Neural progenitor cell (in vitro differentiated cells): ENCODE results near the gene SH3TC1. TPM values are rescaled to one million over a fixed set of nuclear protein-coding genes. Genes with fewer than 3 reads are reported as not detected.

Experiments
- DNase-seq: peaks from one replicate; pipeline ENCODE4 v3.0.0-alpha.2; 2016; ENCODE audit warnings: low spot score
- H2AFZ ChIP-seq: fragments of 200-600 bp; sonication (generic); replicated peaks from 2 replicates; pipeline ENCODE4 v1.6.1; 2016; ENCODE audit warnings: antibody characterized with exemption
- H3F3A ChIP-seq: fragments of 200-600 bp; sonication (generic); 2 replicates; pipeline ENCODE4 v1.6.1; 2016; ENCODE audit warnings: antibody characterized with exemption, low read depth
- H3K27ac ChIP-seq: fragments of 200-600 bp; sonication (generic); 2 replicates; pipeline ENCODE4 v1.5.1; 2016; ENCODE audit warnings: mild to moderate bottlenecking
- H3K27me3 ChIP-seq: fragments of 200-600 bp; sonication (generic); 2 replicates; pipeline ENCODE4 v1.6.1; 2016; ENCODE audit warnings: mild to moderate bottlenecking, moderate library complexity
- H3K36me3 ChIP-seq: fragments of 200-600 bp; sonication (generic); 2 replicates; pipeline ENCODE4 v1.5.1; 2016
- H3K4me1 ChIP-seq: fragments of 200-600 bp; sonication (generic); 2 replicates; pipeline ENCODE4 v1.6.1; 2016; ENCODE audit warnings: mixed run types
- H3K4me2 ChIP-seq: fragments of 200-600 bp; sonication (generic); 2 replicates; pipeline ENCODE4 v1.6.1; 2016
- H3K4me3 ChIP-seq: fragments of 200-600 bp; sonication (generic); 2 replicates; pipeline ENCODE4 v1.5.1; 2016
- H3K79me2 ChIP-seq: fragments of 200-600 bp; sonication (generic); 2 replicates; pipeline ENCODE4 v1.6.1; 2016; ENCODE audit warnings: low read depth
- H3K9ac ChIP-seq: fragments of 200-600 bp; sonication (generic); 2 replicates; pipeline ENCODE4 v1.6.1; 2016
- H3K9me3 ChIP-seq: fragments of 200-600 bp; sonication (generic); 2 replicates; pipeline ENCODE4 v1.5.1; 2016; ENCODE audit warnings: low read depth
- H4K20me1 ChIP-seq: fragments of 200-600 bp; sonication (generic); 2 replicates; pipeline ENCODE4 v1.6.1; 2016; ENCODE audit warnings: low read depth
- H3K27ac Mint-ChIP-seq: 3 replicates; pipeline ENCODE4 v1.8.0; 2021; ENCODE audit warnings: mixed read lengths
- H3K27me3 Mint-ChIP-seq: 2 replicates; pipeline ENCODE4 v1.8.0; 2022; ENCODE audit warnings: low read depth, mild to moderate bottlenecking, inconsistent platforms, moderate library complexity, mixed read lengths; ENCODE audit not compliant: insufficient read depth
- H3K36me3 Mint-ChIP-seq: 3 replicates; pipeline ENCODE4 v1.8.0; 2021; ENCODE audit warnings: mixed read lengths
- H3K4me1 Mint-ChIP-seq: 3 replicates; pipeline ENCODE4 v1.8.0; 2021; ENCODE audit warnings: mixed read lengths
- H3K4me3 Mint-ChIP-seq: 3 replicates; pipeline ENCODE4 v1.8.0; 2021; ENCODE audit warnings: mild to moderate bottlenecking, moderate library complexity, mixed read lengths
- H3K9me3 Mint-ChIP-seq: 3 replicates; pipeline ENCODE4 v1.8.0; 2020; ENCODE audit warnings: mixed read lengths
- EZH2 ChIP-seq: fragments of 200-600 bp; sonication (generic); IDR thresholded peaks from 2 replicates; pipeline ENCODE4 v1.6.1; 2017; ENCODE audit warnings: antibody characterized with exemption, mild to moderate bottlenecking, moderate library complexity
- EZH2phosphoT487 ChIP-seq: fragments of 200-600 bp; sonication (generic); IDR thresholded peaks from 2 replicates; pipeline ENCODE4 v1.6.1; 2017; ENCODE audit warnings: antibody characterized with exemption
- total RNA-seq: library from RNA; depleted of rRNA; stranded (reverse); fragments of >200 nt; gene quantifications from 2 replicates; pipeline ENCODE4 v1.2.3, GENCODE V29; 2015; ENCODE audit warnings: low replicate concordance
- TF ChIP-seq, protein P1 (sequence below): fragments of 200-600 bp; sonication (generic); IDR thresholded peaks from 2 replicates; pipeline ENCODE4 v1.5.1; 2017; ENCODE audit warnings: antibody characterized with exemption, mild to moderate bottlenecking

SH3TC1 gene
- total RNA-seq, 1 donor from 2014 or later = 0.22 TPM

DNA sequence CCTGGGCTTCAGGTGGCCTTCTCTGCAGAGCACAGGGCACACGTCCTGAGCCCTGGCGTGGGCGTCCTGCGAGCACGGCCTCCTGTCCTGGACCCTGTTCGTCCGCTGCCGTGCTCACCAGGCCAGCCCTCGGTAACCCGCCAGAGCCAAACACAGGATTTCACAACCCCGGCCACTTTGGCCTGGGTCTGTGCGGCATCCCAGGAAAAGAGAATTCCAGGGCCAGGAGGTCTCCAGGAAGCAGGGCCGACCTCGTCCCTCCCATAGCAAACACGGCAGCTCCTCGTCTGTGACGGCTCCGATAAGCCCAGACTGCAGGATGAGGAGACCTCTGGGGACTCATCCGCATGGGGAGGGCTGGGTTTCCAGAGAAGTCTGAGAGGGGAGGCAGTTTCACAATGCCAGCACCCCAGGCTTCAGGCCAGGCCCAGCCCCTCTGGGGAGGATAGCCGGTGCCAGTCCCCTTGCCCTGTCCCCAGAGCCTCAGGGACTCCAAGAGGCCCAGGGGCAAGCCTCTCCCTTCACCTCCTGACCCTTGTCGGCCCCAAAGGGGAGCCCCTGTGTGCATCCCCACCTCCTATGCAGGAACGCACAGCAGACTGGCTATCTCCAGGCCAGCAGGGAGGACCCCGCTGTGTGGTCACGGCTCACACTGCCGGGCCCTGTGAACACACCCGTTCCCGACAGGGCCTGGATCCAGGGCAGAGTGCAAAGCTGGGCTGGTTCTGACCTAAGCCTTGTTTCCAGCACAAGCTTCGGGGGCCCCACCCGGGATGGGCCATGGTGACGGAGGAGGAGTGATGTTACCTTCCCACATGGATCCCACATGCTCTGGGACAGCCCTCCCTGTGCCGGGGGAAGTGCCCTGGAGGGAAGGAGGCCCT, 48.2 kb downstream of the SH3TC1 start:
- H2AFZ ChIP-seq = no peak overlapping the region
- Mint-ChIP-seq H3K9me3 (no peaks in the 10 kb centered on the region), H3K4me1 (peaks cover 31% of the 10 kb centered on the region), H3K4me3 (no peak overlapping the region), H3K27me3 (peaks cover 6% of the 10 kb centered on the region), H3K36me3 (no peaks in the 10 kb centered on the region), H3K27ac (no peak overlapping the region)
- H3K9ac ChIP-seq = no peak overlapping the region
- no peaks in the 10 kb centered on the region for H3F3A ChIP-seq
- no peak overlapping the region for H3K4me3 ChIP-seq
- no peaks in the 10 kb centered on the region for H3K36me3 ChIP-seq
- no peaks in the 10 kb centered on the region for H3K4me1 ChIP-seq
- H3K79me2 ChIP-seq = no peaks in the 10 kb centered on the region
- no peak for DNase-seq
- no peak overlapping the region for H3K27ac ChIP-seq
- no peak overlapping the region for H3K4me2 ChIP-seq
- H3K27me3 ChIP-seq = no peaks in the 10 kb centered on the region
- TF ChIP-seq EZH2phosphoT487 (no peak), EZH2 (no peak)
- TF ChIP-seq, protein P1, sequence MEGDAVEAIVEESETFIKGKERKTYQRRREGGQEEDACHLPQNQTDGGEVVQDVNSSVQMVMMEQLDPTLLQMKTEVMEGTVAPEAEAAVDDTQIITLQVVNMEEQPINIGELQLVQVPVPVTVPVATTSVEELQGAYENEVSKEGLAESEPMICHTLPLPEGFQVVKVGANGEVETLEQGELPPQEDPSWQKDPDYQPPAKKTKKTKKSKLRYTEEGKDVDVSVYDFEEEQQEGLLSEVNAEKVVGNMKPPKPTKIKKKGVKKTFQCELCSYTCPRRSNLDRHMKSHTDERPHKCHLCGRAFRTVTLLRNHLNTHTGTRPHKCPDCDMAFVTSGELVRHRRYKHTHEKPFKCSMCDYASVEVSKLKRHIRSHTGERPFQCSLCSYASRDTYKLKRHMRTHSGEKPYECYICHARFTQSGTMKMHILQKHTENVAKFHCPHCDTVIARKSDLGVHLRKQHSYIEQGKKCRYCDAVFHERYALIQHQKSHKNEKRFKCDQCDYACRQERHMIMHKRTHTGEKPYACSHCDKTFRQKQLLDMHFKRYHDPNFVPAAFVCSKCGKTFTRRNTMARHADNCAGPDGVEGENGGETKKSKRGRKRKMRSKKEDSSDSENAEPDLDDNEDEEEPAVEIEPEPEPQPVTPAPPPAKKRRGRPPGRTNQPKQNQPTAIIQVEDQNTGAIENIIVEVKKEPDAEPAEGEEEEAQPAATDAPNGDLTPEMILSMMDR = no peak
- no peaks in the 10 kb centered on the region for H3K9me3 ChIP-seq
- no peaks in the 10 kb centered on the region for H4K20me1 ChIP-seq

DNA sequence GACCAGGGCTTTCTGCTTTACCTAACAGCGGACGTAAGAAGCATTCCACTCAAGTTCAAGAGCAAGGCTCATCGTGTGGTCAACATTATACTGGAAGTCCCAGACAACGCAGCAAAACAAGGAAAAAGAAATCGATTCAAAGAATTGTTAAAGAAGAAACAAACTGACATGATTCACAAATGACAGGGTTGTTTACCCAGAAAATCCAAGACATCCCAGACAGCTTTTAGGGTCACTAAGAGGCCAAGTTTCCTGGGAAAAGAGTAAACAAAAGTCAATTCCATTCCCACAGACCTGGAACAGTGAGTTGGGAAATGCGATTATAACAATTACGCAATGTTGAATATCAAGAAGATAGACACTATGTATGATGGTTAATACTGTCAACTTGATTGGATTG, 49.0 kb downstream of the SH3TC1 start:
- H3K4me3 Mint-ChIP-seq = no peak overlapping the region
- H3K36me3 ChIP-seq = no peaks in the 10 kb centered on the region
- TF ChIP-seq, protein P1 = no peak
- no peak for TF ChIP-seq EZH2
- TF ChIP-seq EZH2phosphoT487 = no peak
- no peaks in the 10 kb centered on the region for H3K9me3 Mint-ChIP-seq
- H3K9ac ChIP-seq = no peak overlapping the region
- H3K9me3 ChIP-seq = no peaks in the 10 kb centered on the region
- H3F3A ChIP-seq = no peaks in the 10 kb centered on the region
- H3K36me3 Mint-ChIP-seq = no peaks in the 10 kb centered on the region
- H4K20me1 ChIP-seq = no peaks in the 10 kb centered on the region
- H3K27me3 ChIP-seq = no peaks in the 10 kb centered on the region
- H3K27ac Mint-ChIP-seq = no peak overlapping the region
- no peaks in the 10 kb centered on the region for H3K4me1 ChIP-seq
- H3K79me2 ChIP-seq = no peaks in the 10 kb centered on the region
- no peak for DNase-seq
- H3K4me3 ChIP-seq = no peak overlapping the region
- H2AFZ ChIP-seq = no peak overlapping the region
- H3K4me2 ChIP-seq = no peak overlapping the region
- H3K27me3 Mint-ChIP-seq = peaks cover 6% of the 10 kb centered on the region
- H3K4me1 Mint-ChIP-seq = peaks cover 24% of the 10 kb centered on the region
- H3K27ac ChIP-seq = no peak overlapping the region

DNA sequence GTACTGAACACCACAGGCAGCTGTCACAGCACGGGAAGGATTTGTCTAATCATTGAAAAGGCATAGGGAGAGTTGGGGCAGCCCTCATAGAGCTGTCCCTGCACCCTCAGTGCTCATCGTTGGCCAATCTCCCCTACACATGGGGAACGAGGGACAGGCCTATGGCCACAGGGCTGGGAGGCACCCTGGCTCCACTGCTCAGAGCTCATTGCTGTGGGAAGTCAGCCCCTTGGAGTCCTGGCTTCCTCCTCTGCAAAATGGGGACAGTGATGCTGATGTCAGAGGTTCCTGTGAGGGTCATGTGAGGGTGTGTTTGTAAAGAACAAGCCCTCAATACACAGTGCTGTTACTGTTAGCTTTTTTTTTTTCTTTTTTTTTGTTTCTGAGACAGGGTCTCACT, 51.1 kb downstream of the SH3TC1 start:
- H2AFZ ChIP-seq = no peak overlapping the region
- H3K36me3 ChIP-seq = no peaks in the 10 kb centered on the region
- H3K9me3 Mint-ChIP-seq = no peaks in the 10 kb centered on the region
- no peak overlapping the region for H3K27ac ChIP-seq
- no peaks in the 10 kb centered on the region for H3K27me3 ChIP-seq
- TF ChIP-seq, protein P1 = no peak
- TF ChIP-seq EZH2phosphoT487 (no peak), EZH2 (no peak)
- H3K4me1 ChIP-seq = no peaks in the 10 kb centered on the region
- H3K4me2 ChIP-seq = no peak overlapping the region
- no peaks in the 10 kb centered on the region for H3F3A ChIP-seq
- DNase-seq = no peak
- peaks cover 7% of the 10 kb centered on the region for H3K27me3 Mint-ChIP-seq
- H3K27ac Mint-ChIP-seq = no peak overlapping the region
- no peaks in the 10 kb centered on the region for H3K36me3 Mint-ChIP-seq
- H3K4me3 ChIP-seq = no peak overlapping the region
- no peak overlapping the region for H3K4me3 Mint-ChIP-seq
- no peaks in the 10 kb centered on the region for H4K20me1 ChIP-seq
- no peaks in the 10 kb centered on the region for H3K9me3 ChIP-seq
- no peaks in the 10 kb centered on the region for H3K79me2 ChIP-seq
- H3K4me1 Mint-ChIP-seq = peaks cover 23% of the 10 kb centered on the region
- H3K9ac ChIP-seq = no peak overlapping the region
